ENCODE data around the gene SSR4. TPM values are rescaled to one million over a fixed set of nuclear protein-coding genes. Genes with fewer than 3 reads are reported as not detected.
"Not testable (repeated sequence)": the region's sequence is repeated elsewhere in the genome, so short reads cannot be mapped to it uniquely, and the experiment has no call there.

The SSR4 gene
- 100 to 1,000 TPM; 295 to 341 (median 296) TPM for total RNA-seq

- H3K36me3 Mint-ChIP-seq (ENCODE audit: insufficient read depth) = peaks cover 5% of the 10 kb centered on the region
- DNase-seq = peak; percentile 91
- no peaks in the 10 kb centered on the region for H3K9me3 Mint-ChIP-seq
- peak; percentile 91 to 95 for ATAC-seq
- H3K4me3 Mint-ChIP-seq = peak within 1 kb of the TSS; percentile 96
- H3K4me1 Mint-ChIP-seq (ENCODE audit: low read depth) = peaks cover 20% of the 10 kb centered on the region
- no peaks in the 10 kb centered on the region for H3K27me3 Mint-ChIP-seq (ENCODE audit: low read depth)
Measured at GRCh38 chrX:153794018-153794896, at the start of gene SSR4, which contains the start of gene IDH3G. TSS of gene SSR4 (plus strand) at chrX:153794668. CDS start at chrX:153794688, 20 bp downstream. TSS of gene IDH3G (minus strand) at chrX:153794375. CDS start at chrX:153794326, 49 bp downstream.

GRCh38 chrX:153745067-153745433 lies 49.4 kb upstream of the SSR4 start:
- peaks cover 16% of the 10 kb centered on the region for H3K4me1 Mint-ChIP-seq (ENCODE audit: low read depth)
- not testable (repeated sequence) for DNase-seq; H3K36me3 Mint-ChIP-seq (ENCODE audit: insufficient read depth); ATAC-seq; H3K4me3 Mint-ChIP-seq; H3K9me3 Mint-ChIP-seq; H3K27me3 Mint-ChIP-seq (ENCODE audit: low read depth)

- Mint-ChIP-seq H3K4me3 (no peak overlapping the region), H3K4me1 (ENCODE audit: low read depth) (peaks cover 6% of the 10 kb centered on the region), H3K9me3 (no peaks in the 10 kb centered on the region), H3K27me3 (ENCODE audit: low read depth) (peaks cover 3% of the 10 kb centered on the region), H3K36me3 (ENCODE audit: insufficient read depth) (no peaks in the 10 kb centered on the region)
- no peak for DNase-seq
- ATAC-seq = no peak
Measured at GRCh38 chrX:153746359-153746758, 48.1 kb upstream of the SSR4 start.

- H3K36me3 Mint-ChIP-seq (ENCODE audit: insufficient read depth); H3K27me3 Mint-ChIP-seq (ENCODE audit: low read depth); DNase-seq; H3K4me1 Mint-ChIP-seq (ENCODE audit: low read depth); ATAC-seq; H3K4me3 Mint-ChIP-seq; H3K9me3 Mint-ChIP-seq: not testable (repeated sequence)
Measured at GRCh38 chrX:153746991-153747390, 47.5 kb upstream of the SSR4 start.

GRCh38 chrX:153749017-153749416 lies 45.5 kb upstream of the SSR4 start:
- not testable (repeated sequence) for H3K4me3 Mint-ChIP-seq; H3K36me3 Mint-ChIP-seq (ENCODE audit: insufficient read depth); ATAC-seq; H3K4me1 Mint-ChIP-seq (ENCODE audit: low read depth); H3K27me3 Mint-ChIP-seq (ENCODE audit: low read depth); H3K9me3 Mint-ChIP-seq; DNase-seq

GRCh38 chrX:153750127-153750774 lies 44.2 kb upstream of the SSR4 start:
- no peaks in the 10 kb centered on the region for H3K27me3 Mint-ChIP-seq (ENCODE audit: low read depth)

GRCh38 chrX:153755136-153755535 lies 39.3 kb upstream of the SSR4 start:
- H3K36me3 Mint-ChIP-seq (ENCODE audit: insufficient read depth) = no peaks in the 10 kb centered on the region
- H3K27me3 Mint-ChIP-seq (ENCODE audit: low read depth) = no peaks in the 10 kb centered on the region
- no peaks in the 10 kb centered on the region for H3K4me1 Mint-ChIP-seq (ENCODE audit: low read depth)
- H3K4me3 Mint-ChIP-seq = no peak overlapping the region
- H3K9me3 Mint-ChIP-seq = no peaks in the 10 kb centered on the region
- no peak for ATAC-seq
- no peak for DNase-seq

More at GRCh38 chrX:153750127-153750774, 44.2 kb upstream of the SSR4 start:
- H3K9me3 Mint-ChIP-seq = no peaks in the 10 kb centered on the region
- ATAC-seq (no peak), DNase-seq (no peak)
- H3K36me3 Mint-ChIP-seq (ENCODE audit: insufficient read depth) = no peaks in the 10 kb centered on the region
- no peaks in the 10 kb centered on the region for H3K4me1 Mint-ChIP-seq (ENCODE audit: low read depth)
- no peak overlapping the region for H3K4me3 Mint-ChIP-seq

- no peaks in the 10 kb centered on the region for H3K36me3 Mint-ChIP-seq (ENCODE audit: insufficient read depth)
- no peaks in the 10 kb centered on the region for H3K27me3 Mint-ChIP-seq (ENCODE audit: low read depth)
- H3K9me3 Mint-ChIP-seq = no peaks in the 10 kb centered on the region
- peaks cover 6% of the 10 kb centered on the region for H3K4me1 Mint-ChIP-seq (ENCODE audit: low read depth)
- DNase-seq (no peak), ATAC-seq (no peak)
- no peak overlapping the region for H3K4me3 Mint-ChIP-seq
Measured at GRCh38 chrX:153761863-153762262, 32.6 kb upstream of the SSR4 start.

GRCh38 chrX:153762626-153763173 lies 31.8 kb upstream of the SSR4 start:
- Mint-ChIP-seq H3K4me3 (no peak overlapping the region), H3K27me3 (ENCODE audit: low read depth) (no peaks in the 10 kb centered on the region), H3K9me3 (no peaks in the 10 kb centered on the region), H3K36me3 (ENCODE audit: insufficient read depth) (no peaks in the 10 kb centered on the region), H3K4me1 (ENCODE audit: low read depth) (peaks cover 6% of the 10 kb centered on the region)
- ATAC-seq (no peak), DNase-seq (no peak)

GRCh38 chrX:153763298-153763932 lies 31.1 kb upstream of the SSR4 start:
- no peak for ATAC-seq
- Mint-ChIP-seq H3K36me3 (ENCODE audit: insufficient read depth) (no peaks in the 10 kb centered on the region), H3K9me3 (no peaks in the 10 kb centered on the region), H3K4me3 (no peak overlapping the region), H3K27me3 (ENCODE audit: low read depth) (no peaks in the 10 kb centered on the region), H3K4me1 (ENCODE audit: low read depth) (peaks cover 7% of the 10 kb centered on the region)
- no peak for DNase-seq

- DNase-seq (peak; percentile 78), ATAC-seq (peak; percentile 79 to 81)
- Mint-ChIP-seq H3K4me1 (ENCODE audit: low read depth) (peaks cover 7% of the 10 kb centered on the region), H3K27me3 (ENCODE audit: low read depth) (no peaks in the 10 kb centered on the region), H3K36me3 (ENCODE audit: insufficient read depth) (no peaks in the 10 kb centered on the region), H3K4me3 (no peak within 1 kb of the TSS), H3K9me3 (no peaks in the 10 kb centered on the region)
Measured at GRCh38 chrX:153763989-153764755, 30.3 kb upstream of the SSR4 start, which contains the start of gene PLXNB3. TSS of gene PLXNB3 (plus strand) at chrX:153764249. CDS start at chrX:153765536, 1,287 bp downstream.

- ATAC-seq (no peak), DNase-seq (peak; percentile 3)
- Mint-ChIP-seq H3K4me1 (ENCODE audit: low read depth) (peaks cover 7% of the 10 kb centered on the region), H3K36me3 (ENCODE audit: insufficient read depth) (no peaks in the 10 kb centered on the region), H3K27me3 (ENCODE audit: low read depth) (no peaks in the 10 kb centered on the region), H3K4me3 (no peak overlapping the region), H3K9me3 (no peaks in the 10 kb centered on the region)
Measured at GRCh38 chrX:153764786-153765137, 29.7 kb upstream of the SSR4 start.

- Mint-ChIP-seq H3K36me3 (ENCODE audit: insufficient read depth) (no peaks in the 10 kb centered on the region), H3K9me3 (no peaks in the 10 kb centered on the region), H3K4me1 (ENCODE audit: low read depth) (peaks cover 7% of the 10 kb centered on the region), H3K4me3 (no peak overlapping the region), H3K27me3 (ENCODE audit: low read depth) (no peaks in the 10 kb centered on the region)
- DNase-seq (peak; percentile 4), ATAC-seq (no peak)
Measured at GRCh38 chrX:153765138-153766079, 29.1 kb upstream of the SSR4 start.
